ENCODE measurements around the gene PRPF40B. TPM values are rescaled to one million over a fixed set of nuclear protein-coding genes. Genes with fewer than 3 reads are reported as not detected.
A peak's percentile ranks its signal among the peaks of the same experiment; 100 is the strongest.

PRPF40B gene
- total and polyA plus RNA-seq, 8 donors: 16.0 to 27.5 (median 23.5) TPM

DNA sequence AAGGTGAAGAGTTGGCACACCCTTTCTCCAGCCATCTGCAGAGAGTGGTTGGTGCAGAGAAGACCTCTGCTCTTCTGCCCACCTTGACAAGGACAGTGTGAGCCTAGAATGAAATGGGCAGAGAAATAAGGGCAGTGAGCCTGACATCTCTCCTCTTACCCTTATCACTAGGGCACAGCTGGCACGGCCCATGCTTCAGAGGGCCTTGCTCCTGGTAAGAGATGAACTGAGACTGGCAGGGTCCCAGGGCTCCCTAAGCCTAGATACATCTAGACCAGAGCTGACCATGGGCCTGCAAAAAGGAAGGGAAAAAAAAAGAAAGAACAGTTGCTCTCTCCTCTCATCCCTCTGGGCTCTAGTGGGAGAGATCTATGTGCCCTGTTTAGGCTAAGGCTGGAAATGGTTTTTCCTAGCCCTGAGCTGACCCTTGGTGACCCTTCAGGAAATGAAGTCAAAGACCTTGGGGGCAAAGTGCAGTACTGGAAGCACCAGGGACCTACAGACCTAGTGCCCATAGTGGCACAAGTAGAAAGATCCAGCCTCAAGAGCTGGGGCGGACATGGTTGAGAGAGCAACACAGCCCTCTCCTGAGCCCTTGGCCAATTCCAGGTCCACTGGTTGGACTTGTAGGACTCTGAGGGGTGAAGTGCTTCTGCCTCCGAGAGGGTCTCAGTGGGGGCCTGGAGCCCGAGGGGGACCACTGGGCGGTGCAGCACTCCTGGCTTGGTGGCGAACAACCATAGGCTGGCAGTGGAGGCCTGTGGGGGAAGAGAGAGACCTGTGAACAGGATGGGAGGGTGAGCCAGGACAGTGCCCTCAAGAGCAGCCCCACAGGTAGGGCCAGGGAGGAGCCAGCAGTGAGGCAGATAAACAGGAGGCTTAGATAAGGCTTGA, 22.0 kb downstream of the PRPF40B start:
- Histone ChIP-seq H3K4me3 (no peak overlapping the region), H3K27ac (peak overlapping the region in 1 of 2 donors; percentile 72), H3K9me3 (no peaks in the 10 kb centered on the region), H3K27me3 (no peaks in the 10 kb centered on the region), H3K36me3 (peaks cover 0 to 83% of the 10 kb centered on the region in 2 donors), H3K4me1 (peaks cover 11 to 49% of the 10 kb centered on the region in 2 donors)
- ATAC-seq (no peak), DNase-seq (no peak)
- intact Hi-C loops (cut with DNase I): loop anchor here in 1 of 2 donors (2.0 kb wide), 1 partner anchor 63 kb away; no protein-coding TSS in a partner anchor
- TF ChIP-seq, protein P1, sequence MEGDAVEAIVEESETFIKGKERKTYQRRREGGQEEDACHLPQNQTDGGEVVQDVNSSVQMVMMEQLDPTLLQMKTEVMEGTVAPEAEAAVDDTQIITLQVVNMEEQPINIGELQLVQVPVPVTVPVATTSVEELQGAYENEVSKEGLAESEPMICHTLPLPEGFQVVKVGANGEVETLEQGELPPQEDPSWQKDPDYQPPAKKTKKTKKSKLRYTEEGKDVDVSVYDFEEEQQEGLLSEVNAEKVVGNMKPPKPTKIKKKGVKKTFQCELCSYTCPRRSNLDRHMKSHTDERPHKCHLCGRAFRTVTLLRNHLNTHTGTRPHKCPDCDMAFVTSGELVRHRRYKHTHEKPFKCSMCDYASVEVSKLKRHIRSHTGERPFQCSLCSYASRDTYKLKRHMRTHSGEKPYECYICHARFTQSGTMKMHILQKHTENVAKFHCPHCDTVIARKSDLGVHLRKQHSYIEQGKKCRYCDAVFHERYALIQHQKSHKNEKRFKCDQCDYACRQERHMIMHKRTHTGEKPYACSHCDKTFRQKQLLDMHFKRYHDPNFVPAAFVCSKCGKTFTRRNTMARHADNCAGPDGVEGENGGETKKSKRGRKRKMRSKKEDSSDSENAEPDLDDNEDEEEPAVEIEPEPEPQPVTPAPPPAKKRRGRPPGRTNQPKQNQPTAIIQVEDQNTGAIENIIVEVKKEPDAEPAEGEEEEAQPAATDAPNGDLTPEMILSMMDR (IDR thresholded peaks at IDR 0.05): no peak

DNA sequence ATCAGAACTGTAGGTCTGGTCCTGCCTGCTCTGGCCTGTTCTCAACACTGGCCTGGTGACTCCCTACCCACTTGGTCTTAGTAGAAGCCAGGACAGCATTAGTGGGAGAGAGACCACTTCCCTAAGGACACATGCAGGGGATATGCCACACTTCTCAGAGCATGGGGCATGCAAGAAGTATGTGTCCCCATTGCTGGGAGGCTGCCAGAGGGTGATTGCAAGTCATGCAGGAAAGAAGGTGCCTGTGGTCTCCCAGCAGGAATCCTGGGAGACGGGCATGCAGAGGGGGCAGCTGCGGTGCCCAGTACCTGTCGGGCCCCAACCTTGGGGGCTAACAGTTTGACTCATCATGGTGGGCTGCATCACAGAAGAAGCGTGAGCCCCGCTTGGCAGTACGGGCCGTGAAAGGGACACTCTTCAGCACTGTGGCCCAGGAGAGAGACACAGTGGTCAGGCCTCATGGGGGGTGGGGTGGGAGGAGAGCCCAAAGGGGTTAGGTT, 23.0 kb downstream of the PRPF40B start:
- intact Hi-C loops (cut with DNase I): no loop called here
- Histone ChIP-seq H3K4me3 (no peak overlapping the region), H3K4me1 (peaks cover 11 to 49% of the 10 kb centered on the region in 2 donors), H3K36me3 (peaks cover 0 to 91% of the 10 kb centered on the region in 2 donors), H3K27me3 (no peaks in the 10 kb centered on the region), H3K27ac (peak overlapping the region in 1 of 2 donors; percentile 72), H3K9me3 (no peaks in the 10 kb centered on the region)
- DNase-seq (no peak), ATAC-seq (no peak)
- TF ChIP-seq, protein P1 (IDR thresholded peaks at IDR 0.05): no peak

DNA sequence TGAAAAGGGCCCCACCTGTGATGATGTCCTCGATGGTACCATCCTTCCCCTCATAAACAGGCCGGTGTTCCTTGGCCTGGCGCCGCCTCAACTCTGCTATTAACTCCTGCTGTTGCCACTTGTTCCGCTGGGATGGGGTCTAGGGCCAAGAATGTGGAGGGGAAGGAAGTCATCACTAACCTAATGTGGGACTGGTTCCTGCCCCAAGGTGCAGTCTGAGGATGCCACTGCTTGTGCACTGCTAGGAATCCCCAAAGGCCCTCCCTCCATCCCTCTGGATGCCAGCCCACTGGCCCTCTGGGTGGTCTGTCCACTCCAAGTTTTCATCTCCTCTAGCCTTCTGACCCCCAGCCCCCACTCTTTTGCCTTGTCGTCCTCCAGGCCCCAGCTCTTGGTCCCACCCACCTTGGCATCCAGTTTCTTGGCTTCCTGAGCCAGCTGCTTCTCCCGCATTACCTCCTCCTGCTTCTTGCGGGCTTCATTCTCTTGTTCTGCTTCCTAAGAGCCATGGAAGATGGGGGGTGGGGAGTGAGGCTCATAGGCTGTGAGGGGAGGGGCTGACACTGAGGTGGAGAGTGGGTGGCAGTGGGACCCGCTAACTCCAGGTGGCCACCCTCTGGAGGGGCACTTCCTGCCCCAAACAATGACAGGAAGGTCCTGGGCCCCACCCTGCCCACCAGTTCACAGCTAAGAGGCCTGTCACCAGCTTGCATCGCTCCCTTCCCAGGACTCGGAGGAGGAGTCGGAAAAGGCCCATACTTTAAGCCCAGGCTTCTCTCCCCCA, 23.7 kb downstream of the PRPF40B start:
- Histone ChIP-seq H3K9me3 (no peaks in the 10 kb centered on the region), H3K4me3 (no peak overlapping the region), H3K36me3 (peaks cover 0 to 90% of the 10 kb centered on the region in 2 donors), H3K27ac (peak overlapping the region in 1 of 2 donors; percentile 72), H3K27me3 (no peaks in the 10 kb centered on the region), H3K4me1 (peaks cover 11 to 49% of the 10 kb centered on the region in 2 donors)
- TF ChIP-seq, protein P1 (IDR thresholded peaks at IDR 0.05): no peak
- intact Hi-C loops (cut with DNase I): no loop called here
- ATAC-seq (no peak), DNase-seq (peak in 1 of 4 donors; percentile 28)

DNA sequence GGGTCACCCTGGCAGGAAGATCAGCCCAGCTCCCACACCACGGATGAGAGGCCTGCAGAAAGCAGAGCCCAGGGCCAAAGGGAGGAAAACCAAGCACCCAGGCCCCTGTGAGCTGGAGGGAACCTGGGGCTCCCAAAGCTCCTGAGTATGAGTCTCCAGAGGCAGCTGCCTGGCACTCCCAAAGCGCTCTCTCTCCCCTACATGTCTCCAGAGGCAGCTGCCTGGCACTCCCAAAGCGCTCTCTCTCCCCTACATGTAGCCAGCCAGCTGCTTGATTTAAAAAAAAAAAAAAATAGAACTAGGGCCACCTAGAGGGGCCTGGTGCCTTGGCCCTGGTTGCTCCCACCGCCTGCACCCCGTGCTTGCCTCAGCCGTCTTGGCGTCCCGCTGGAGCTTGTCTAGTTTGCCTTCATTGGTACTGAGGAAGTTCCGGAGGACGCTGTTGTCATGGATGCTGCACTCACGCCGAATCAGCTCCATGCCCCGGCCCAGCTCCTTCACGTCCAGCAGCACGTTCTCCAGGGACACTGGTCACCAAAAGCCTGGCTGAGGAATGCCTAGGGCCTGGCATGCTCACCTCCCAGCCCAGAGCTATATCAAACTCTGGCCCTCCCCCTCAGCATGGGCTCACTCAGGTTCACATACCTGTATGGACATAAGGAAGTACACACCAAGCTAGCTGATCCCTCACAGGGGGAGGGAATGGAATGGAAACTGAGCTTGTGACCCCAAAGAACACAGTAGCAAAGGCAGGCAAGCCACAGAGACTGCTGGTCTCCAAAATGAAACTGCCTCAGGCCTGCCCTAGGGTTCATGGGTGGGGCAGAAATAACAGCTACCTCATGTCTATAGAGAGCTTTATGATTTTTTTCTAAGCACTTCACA, 24.7 kb downstream of the PRPF40B start:
- H3K36me3 ChIP-seq: peaks cover 0 to 90% of the 10 kb centered on the region in 2 donors
- peak; percentile 20 for ATAC-seq
- no peak overlapping the region for H3K4me3 ChIP-seq

More for the DNA sequence above, 24.7 kb downstream of the PRPF40B start:
- no peaks in the 10 kb centered on the region for H3K9me3 ChIP-seq
- intact Hi-C loops (cut with DNase I): no loop called here
- H3K27me3 ChIP-seq: no peaks in the 10 kb centered on the region
- no peak for DNase-seq
- TF ChIP-seq, protein P1 (IDR thresholded peaks at IDR 0.05): no peak
- peaks cover 11 to 49% of the 10 kb centered on the region in 2 donors for H3K4me1 ChIP-seq
- H3K27ac ChIP-seq: peak overlapping the region; percentile 56 to 72
